GM23338 (cell line): ENCODE results near the gene DRAM2. TPM values are rescaled to one million over a fixed set of nuclear protein-coding genes. Genes with fewer than 3 reads are reported as not detected.

Experiments used
- ATAC-seq: fragments of 200-7000 bp; cut with Tn5 transposase; 3 replicates; pipeline ENCODE4 v1.9.1; 2020
- DNase-seq: peaks from one replicate; pipeline ENCODE4 v3.0.0-alpha.2; 2015; ENCODE audit warnings: low spot score
- H2AFZ ChIP-seq: fragments of 200-600 bp; sonication (generic); 2 replicates; pipeline ENCODE4 v1.8.0; 2016; ENCODE audit warnings: antibody characterized with exemption, mild to moderate bottlenecking, moderate library complexity
- H3F3A ChIP-seq: fragments of 200-600 bp; sonication (generic); replicated peaks from 2 replicates; pipeline ENCODE4 v1.8.0; 2017; ENCODE audit warnings: antibody characterized with exemption, mixed run types, low read depth
- H3K27ac ChIP-seq: fragments of 200-600 bp; sonication (generic); 2 replicates; pipeline ENCODE4 v1.6.1; 2016; ENCODE audit warnings: low read depth
- H3K27me3 ChIP-seq: fragments of 200-600 bp; sonication (generic); 2 replicates; pipeline ENCODE4 v1.8.0; 2016; ENCODE audit warnings: mild to moderate bottlenecking, mixed run types, moderate library complexity; ENCODE audit not compliant: insufficient read depth
- H3K36me3 ChIP-seq: fragments of 200-600 bp; sonication (generic); 2 replicates; pipeline ENCODE4 v1.8.0; 2016; ENCODE audit warnings: mild to moderate bottlenecking; ENCODE audit not compliant: insufficient read depth
- H3K4me1 ChIP-seq: fragments of 200-600 bp; sonication (generic); 2 replicates; pipeline ENCODE4 v1.8.0; 2016; ENCODE audit warnings: mild to moderate bottlenecking, moderate library complexity; ENCODE audit not compliant: insufficient read depth
- H3K4me2 ChIP-seq: fragments of 200-600 bp; sonication (generic); 2 replicates; pipeline ENCODE4 v1.7.1; 2017; ENCODE audit warnings: mixed run types
- H3K4me3 ChIP-seq: fragments of 200-600 bp; sonication (generic); 2 replicates; pipeline ENCODE4 v1.6.1; 2016; ENCODE audit warnings: mixed run types
- H3K79me2 ChIP-seq: fragments of 200-600 bp; sonication (generic); replicated peaks from 2 replicates; pipeline ENCODE4 v1.8.0; 2017; ENCODE audit warnings: mild to moderate bottlenecking; ENCODE audit not compliant: insufficient read depth
- H3K9me2 ChIP-seq: fragments of 200-600 bp; sonication (generic); 2 replicates; pipeline ENCODE4 v1.8.0; 2017; ENCODE audit not compliant: insufficient read depth
- H4K20me1 ChIP-seq: fragments of 200-600 bp; sonication (generic); replicated peaks from 2 replicates; pipeline ENCODE4 v1.8.0; 2017; ENCODE audit warnings: mild to moderate bottlenecking; ENCODE audit not compliant: insufficient read depth
- H3K27ac Mint-ChIP-seq: 2 replicates; pipeline ENCODE4 v1.8.0; 2020; ENCODE audit warnings: inconsistent platforms, mild to moderate bottlenecking, moderate library complexity, mixed read lengths
- H3K27me3 Mint-ChIP-seq: 3 replicates; pipeline ENCODE4 v1.8.0; 2022; ENCODE audit warnings: low read depth, mild to moderate bottlenecking, moderate library complexity, mixed read lengths, inconsistent platforms; ENCODE audit not compliant: insufficient read depth, poor library complexity
- H3K36me3 Mint-ChIP-seq: 3 replicates; pipeline ENCODE4 v1.8.0; 2021; ENCODE audit warnings: low read depth, mild to moderate bottlenecking, inconsistent platforms, moderate library complexity, mixed read lengths
- H3K4me1 Mint-ChIP-seq: 3 replicates; pipeline ENCODE4 v1.8.0; 2020; ENCODE audit warnings: mild to moderate bottlenecking, inconsistent platforms, mixed read lengths
- H3K4me3 Mint-ChIP-seq: 3 replicates; pipeline ENCODE4 v1.8.0; 2021; ENCODE audit warnings: moderate library complexity, mild to moderate bottlenecking, inconsistent platforms, mixed read lengths
- H3K9me3 Mint-ChIP-seq: 3 replicates; pipeline ENCODE4 v1.8.0; 2020; ENCODE audit warnings: moderate library complexity, mild to moderate bottlenecking, inconsistent platforms, mixed read lengths
- CREB1 ChIP-seq: fragments of 250-450 bp; sonication (Bioruptor Pico); IDR thresholded peaks from 2 replicates; pipeline ENCODE4 v1.5.0; 2020; ENCODE audit warnings: low read depth, mild to moderate bottlenecking, moderate library complexity
- CTCF ChIP-seq, 2 experiments: fragments of 200-600 bp in 1 of 2; sonication (generic) in 1 of 2; conservative IDR thresholded peaks; 2 replicates each; pipeline versions ENCODE4 v1.5.1 to v1.6.1; 2016 to 2017; ENCODE audit warnings: antibody characterized with exemption in 2 of 2, low read depth in 2 of 2, mild to moderate bottlenecking in 2 of 2, moderate library complexity in 1 of 2
- ETS1 ChIP-seq: IDR thresholded peaks from 2 replicates; pipeline ENCODE4 v1.6.1; 2016; ENCODE audit warnings: antibody characterized with exemption
- EZH2 ChIP-seq: fragments of 200-600 bp; sonication (generic); IDR thresholded peaks from one replicate; pipeline ENCODE4 v1.8.0; 2017; ENCODE audit warnings: antibody characterized with exemption, mild to moderate bottlenecking, low read depth; ENCODE audit not compliant: unreplicated experiment
- EZH2phosphoT487 ChIP-seq: fragments of 200-600 bp; sonication (generic); IDR thresholded peaks from one replicate; pipeline ENCODE4 v1.8.1; 2018; ENCODE audit warnings: antibody characterized with exemption; ENCODE audit not compliant: unreplicated experiment
- JUNB ChIP-seq: IDR thresholded peaks from one replicate; pipeline ENCODE4 v1.6.1; 2016; ENCODE audit warnings: antibody characterized with exemption; ENCODE audit not compliant: unreplicated experiment
- NANOG ChIP-seq: IDR thresholded peaks from 2 replicates; pipeline ENCODE4 v1.6.1; 2016; ENCODE audit warnings: antibody characterized with exemption, borderline replicate concordance
- POLR2AphosphoS5 ChIP-seq: IDR thresholded peaks from 2 replicates; pipeline ENCODE4 v1.6.1; 2016; ENCODE audit warnings: antibody characterized with exemption, low read depth
- REST ChIP-seq: IDR thresholded peaks from one replicate; pipeline ENCODE4 v1.6.1; 2018; ENCODE audit warnings: antibody characterized with exemption; ENCODE audit not compliant: unreplicated experiment
- STAT1 ChIP-seq: IDR thresholded peaks from one replicate; pipeline ENCODE4 v1.6.1; 2016; ENCODE audit warnings: antibody characterized with exemption; ENCODE audit not compliant: unreplicated experiment
- ZNF114 ChIP-seq: fragments of 250-450 bp; sonication (Bioruptor Pico); IDR thresholded peaks from 2 replicates; pipeline ENCODE4 v1.5.0; 2020; ENCODE audit warnings: mild to moderate bottlenecking, moderate library complexity
- ZNF331 ChIP-seq: fragments of 250-450 bp; sonication (Bioruptor Pico); IDR thresholded peaks from 2 replicates; pipeline ENCODE4 v1.5.0; 2020; ENCODE audit warnings: low read depth, mild to moderate bottlenecking, moderate library complexity
- ZNF462 ChIP-seq: fragments of 250-450 bp; sonication (Bioruptor Pico); IDR thresholded peaks from 2 replicates; pipeline ENCODE4 v1.5.0; 2020; ENCODE audit warnings: mild to moderate bottlenecking, moderate library complexity
- polyA plus RNA-seq: library from polyadenylated mRNA; unstranded; fragments of >200 nt; fragmentation: Nextera tagmentation; extraction: Ambion mirVana; gene quantifications from 2 replicates; pipeline ENCODE4 v1.2.1, GENCODE V29; 2016
- total RNA-seq: library from RNA; depleted of rRNA; stranded (reverse); fragments of >200 nt; shearing (Covaris generic); gene quantifications from 2 replicates; pipeline ENCODE4 v1.2.3, GENCODE V29; 2014

The DRAM2 gene
- total and polyA plus RNA-seq, 2 experiments from 2014 or later: 22.9 to 45.9 TPM

DNA sequence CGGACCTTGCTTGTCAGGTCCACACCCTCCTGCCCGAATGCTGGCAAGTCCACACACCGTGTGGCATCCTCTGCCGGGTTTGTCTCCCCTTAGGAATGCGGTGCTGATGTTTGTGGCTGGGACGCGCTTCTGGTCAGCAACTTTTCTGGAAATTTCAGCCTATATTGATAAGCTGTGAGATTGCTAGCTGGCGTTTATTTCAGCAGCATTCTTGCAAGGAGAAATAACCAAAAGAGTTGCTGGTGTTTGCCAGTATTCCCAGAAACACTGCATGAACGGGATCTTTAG lies 731 bp upstream of the DRAM2 start:
- peaks cover 20% of the 10 kb centered on the region for H3K4me1 ChIP-seq
- no peak for TF ChIP-seq ETS1
- TF ChIP-seq ZNF462 (CRISPR knock-in tag): no peak
- TF ChIP-seq ZNF114 (CRISPR knock-in tag): no peak
- TF ChIP-seq REST: no peak
- TF ChIP-seq EZH2phosphoT487: no peak
- TF ChIP-seq STAT1: no peak
- TF ChIP-seq CREB1 (CRISPR knock-in tag): no peak
- no peak for TF ChIP-seq ZNF331 (CRISPR knock-in tag)
- TF ChIP-seq CTCF (conservative IDR thresholded peaks at IDR 0.05; ENCODE audit: low read depth in 2 of 2): no peak
- no peak for TF ChIP-seq EZH2
- TF ChIP-seq POLR2AphosphoS5: no peak
- TF ChIP-seq JUNB: no peak
- no peak for TF ChIP-seq NANOG
- Mint-ChIP-seq H3K4me1 (peaks cover 32% of the 10 kb centered on the region), H3K27ac (no peak overlapping the region), H3K36me3 (peaks cover 14% of the 10 kb centered on the region), H3K9me3 (no peaks in the 10 kb centered on the region), H3K27me3 (peaks cover 2% of the 10 kb centered on the region), H3K4me3 (peak overlapping the region; percentile 96)
- H2AFZ ChIP-seq: peak overlapping the region; percentile 86
- H3K9me2 ChIP-seq: no peaks in the 10 kb centered on the region
- peak overlapping the region; percentile 76 for H3K4me3 ChIP-seq
- DNase-seq (peak; percentile 75), ATAC-seq (peak; percentile 74)
- H3F3A ChIP-seq: no peaks in the 10 kb centered on the region
- peaks cover 7% of the 10 kb centered on the region; the same call in 1 of the 2 replicates for H3K36me3 ChIP-seq
- peaks cover 64% of the 10 kb centered on the region for H3K79me2 ChIP-seq
- peak overlapping the region; percentile 89 for H3K4me2 ChIP-seq
- no peaks in the 10 kb centered on the region for H3K27me3 ChIP-seq
- H3K27ac ChIP-seq: peak overlapping the region; percentile 98
- H4K20me1 ChIP-seq: no peaks in the 10 kb centered on the region; the same call in none of the 2 replicates
